Measurements from ENCODE around the gene SYTL3.
A peak's percentile ranks its signal among the peaks of the same experiment; 100 is the strongest.

The SYTL3 gene

DNA sequence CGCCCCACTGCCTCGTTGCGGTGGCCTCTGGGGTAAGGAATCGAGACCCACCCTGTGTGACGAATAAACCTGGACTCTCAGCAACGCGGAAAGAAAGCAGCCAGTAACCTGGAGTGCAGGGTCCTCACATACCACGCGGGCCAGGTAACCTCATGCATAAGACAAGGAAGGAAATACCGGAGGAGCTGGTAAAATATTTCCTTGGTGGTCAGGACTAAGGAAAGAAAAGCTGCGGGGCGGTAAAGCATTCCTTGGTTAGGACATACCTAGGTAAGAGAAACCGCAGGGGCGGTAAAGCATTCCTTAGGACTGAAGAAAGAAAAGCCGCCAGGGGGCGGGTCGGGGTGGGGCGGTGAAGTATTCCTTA is 80.7 kb downstream of the SYTL3 start:
- no peak for DNase-seq

DNA sequence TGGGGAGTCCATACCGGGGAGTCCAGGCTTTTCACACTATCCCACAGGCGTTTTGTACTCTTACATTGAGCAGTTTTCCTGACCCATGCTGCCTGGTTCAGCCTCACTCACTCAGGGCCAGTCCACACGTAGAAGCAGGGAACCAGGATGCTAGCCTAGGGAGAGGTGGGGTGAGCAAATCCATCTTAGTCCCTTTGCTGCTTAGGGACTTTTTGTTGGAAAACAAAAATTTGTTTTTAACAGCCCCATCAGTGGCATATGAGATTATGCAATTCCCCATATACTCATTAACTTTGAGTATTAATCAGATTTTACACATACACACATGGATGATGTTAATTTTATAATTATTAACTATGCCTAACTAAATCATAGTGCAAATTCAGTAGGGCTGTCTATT is 85.2 kb downstream of the SYTL3 start:
- DNase-seq, result no peak

GRCh38 chr6:158737082-158737709 is 87.3 kb downstream of the SYTL3 start:
- no peak for DNase-seq

DNA sequence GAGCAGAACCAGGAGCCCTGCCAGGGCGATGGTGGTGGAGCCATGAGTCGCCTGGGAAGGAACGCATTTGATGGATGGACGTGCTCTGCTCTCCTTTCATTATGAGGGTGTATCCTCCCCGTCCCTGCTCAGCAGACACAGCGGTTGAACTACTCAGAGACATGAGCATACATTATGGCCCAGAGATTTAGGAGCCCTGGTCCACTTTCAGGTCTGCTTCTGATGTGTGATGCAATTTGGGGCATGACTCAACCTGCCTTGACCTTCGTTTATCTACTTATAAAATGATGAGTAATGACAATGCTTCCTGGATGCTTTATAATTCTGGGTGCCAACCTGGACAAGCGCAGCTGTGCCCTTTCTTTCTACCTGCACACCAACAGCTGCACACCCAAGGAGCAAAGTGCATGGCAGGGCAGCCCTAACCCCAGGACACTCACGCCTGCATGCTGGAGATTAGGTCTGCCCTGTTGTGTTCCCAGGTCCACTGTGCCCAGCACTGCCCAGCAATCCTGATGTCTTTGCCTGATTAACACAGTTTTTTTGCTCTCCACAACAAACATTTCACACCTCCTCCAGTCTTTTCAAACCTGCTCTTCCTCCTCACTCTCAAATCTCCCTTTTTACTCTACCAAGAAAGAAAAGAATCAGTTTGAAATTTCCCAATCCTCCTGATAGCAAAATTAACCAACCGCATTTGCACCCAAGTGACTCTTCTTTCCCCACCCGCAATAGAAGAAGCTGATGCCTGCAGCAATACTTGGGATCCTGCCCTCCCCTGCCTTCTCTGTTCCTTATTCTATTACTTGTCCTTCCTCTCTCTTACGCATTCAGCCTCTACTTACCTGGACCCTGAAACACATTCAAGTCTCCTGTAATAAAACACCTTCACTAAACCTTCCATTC is 88.1 kb downstream of the SYTL3 start:
- DNase-seq, result no peak

DNA sequence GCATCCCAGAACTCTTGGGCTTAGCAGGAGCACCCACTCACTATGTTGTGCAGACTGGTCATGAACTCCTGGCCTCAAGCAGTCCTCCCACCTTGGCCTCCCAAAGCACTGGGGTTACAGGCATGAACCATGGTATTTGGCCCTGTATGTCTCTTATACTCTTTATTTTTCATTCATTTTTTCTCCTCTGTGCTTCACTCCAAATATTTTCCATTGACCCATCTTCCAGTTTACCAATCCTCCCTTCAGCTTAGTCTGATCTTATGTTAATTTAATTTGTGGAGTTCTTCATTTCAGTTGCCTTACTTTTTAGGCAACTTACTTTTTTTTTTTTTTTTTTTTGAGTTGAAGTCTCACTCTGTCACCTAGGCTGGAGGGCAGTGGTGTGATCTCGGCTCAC is 89.8 kb downstream of the SYTL3 start:
- DNase-seq, result no peak

DNA sequence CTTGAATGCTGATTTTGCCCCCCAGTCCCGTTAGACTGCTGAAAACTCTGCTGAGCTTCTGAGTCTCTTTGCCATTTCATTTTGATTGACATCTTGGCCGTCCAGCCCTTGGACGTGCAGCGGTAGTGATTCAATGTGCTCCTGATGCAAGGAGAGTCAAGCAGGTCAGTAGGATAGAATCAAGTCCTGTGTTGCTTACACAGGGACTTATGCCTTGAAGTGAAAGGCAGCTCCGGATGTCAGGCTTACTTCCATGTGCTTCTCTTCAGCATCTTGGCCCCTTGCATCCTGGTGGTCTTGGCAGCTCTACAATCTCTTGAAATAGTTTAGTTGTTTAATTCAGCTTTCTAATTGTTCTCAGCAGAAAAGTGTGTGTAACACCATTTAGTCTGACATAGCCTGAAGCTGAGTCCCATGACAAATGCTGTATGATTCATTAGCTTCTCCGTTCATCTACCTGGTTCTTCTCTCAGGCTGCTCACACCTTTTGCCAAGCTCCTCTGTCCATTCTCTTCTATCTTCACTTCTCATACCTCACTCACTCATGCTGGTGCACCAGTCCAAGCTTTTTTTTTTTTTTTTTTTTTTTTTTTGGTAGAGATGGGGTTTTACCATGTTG is 93.3 kb downstream of the SYTL3 start:
- DNase-seq, result no peak

- no peak for DNase-seq
Observed at GRCh38 chr6:158744986-158745430, 95.2 kb downstream of the SYTL3 start.

DNA sequence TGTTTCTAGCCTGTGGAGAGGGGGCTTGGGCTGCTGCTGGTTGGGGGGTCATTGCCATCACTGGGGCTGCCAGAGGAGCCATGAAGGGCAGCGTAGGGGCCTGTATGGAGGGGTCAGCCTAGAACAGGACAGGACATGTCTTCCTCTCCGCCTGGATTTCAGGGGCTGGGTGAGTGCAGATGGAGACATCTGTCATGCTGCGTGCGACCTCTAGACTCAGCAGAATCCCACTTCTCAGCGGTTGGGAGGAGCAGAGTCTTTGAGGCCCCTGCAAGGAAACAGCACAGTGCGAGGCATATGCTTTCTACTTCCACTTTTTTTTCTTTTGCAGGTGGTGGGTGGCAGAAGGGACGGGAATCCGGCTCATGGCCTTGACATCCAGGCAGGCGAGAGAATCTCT is 101.4 kb downstream of the SYTL3 start:
- DNase-seq, result no peak

DNA sequence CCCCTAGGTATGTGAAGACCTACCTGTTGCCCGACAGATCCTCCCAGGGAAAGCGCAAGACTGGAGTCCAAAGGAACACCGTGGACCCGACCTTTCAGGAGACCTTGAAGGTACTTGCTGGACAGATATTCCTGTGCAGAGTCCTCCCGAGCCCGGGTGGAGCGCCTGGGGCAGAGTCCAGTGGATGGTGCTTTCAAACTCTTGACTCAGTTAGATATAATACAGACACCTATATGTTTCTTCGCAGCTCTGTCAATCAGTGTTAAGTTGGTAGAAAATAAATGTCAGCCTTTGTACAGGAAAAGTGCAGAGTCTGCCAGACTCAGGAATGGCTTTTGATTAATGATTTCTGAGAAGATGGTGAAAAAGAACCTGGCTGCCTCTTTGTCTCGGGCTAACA is 102.1 kb downstream of the SYTL3 start:
- DNase-seq, result no peak

DNA sequence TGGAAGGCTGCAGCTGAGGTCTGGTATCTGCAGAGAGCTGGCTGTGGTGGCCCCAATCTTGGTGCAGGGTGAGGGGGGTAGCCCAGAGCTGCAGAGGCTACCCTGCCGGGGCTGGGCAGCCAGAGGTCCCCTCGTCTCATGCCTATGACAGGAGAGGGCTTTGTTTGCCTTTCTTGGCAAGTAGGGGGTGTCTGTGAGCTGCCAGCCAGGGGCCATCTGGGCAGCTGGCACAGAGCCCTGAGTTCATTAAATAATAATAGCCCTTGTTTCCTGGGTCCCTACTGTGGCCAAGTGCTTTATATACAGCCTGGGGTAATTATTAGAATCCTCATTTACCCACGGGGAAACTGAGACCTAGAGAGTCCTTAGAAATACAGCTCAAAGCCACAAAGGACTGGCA is 102.8 kb downstream of the SYTL3 start:
- DNase-seq, result peak; percentile 29 to 67

GRCh38 chr6:158753811-158754210 is 104.0 kb downstream of the SYTL3 start:
- no peak for DNase-seq

- no peak for DNase-seq
Observed at GRCh38 chr6:158754738-158755137, 104.9 kb downstream of the SYTL3 start.

DNA sequence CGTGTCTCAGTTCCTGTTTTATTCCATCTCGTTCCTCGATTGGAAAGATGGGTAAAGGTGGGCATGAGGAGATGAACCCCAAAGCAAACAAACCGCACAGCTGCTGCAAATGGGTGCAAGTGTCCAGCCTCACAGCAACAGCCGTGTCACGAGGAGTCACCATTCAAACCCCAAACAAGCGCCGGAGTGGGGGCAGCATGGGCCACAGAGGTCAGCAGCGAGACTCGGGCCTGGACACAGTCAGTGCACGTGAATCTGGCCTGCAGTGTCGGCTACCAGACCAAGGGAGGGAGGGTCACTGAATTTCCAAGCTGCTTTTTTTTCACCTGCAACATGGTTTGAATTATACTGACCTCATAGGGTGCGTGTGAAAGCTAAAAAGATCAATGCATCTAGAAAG is 105.8 kb downstream of the SYTL3 start:
- DNase-seq, result no peak

GRCh38 chr6:158756126-158756525 is 106.3 kb downstream of the SYTL3 start:
- DNase-seq, result no peak

- DNase-seq, result no peak
Observed at GRCh38 chr6:158756977-158757752, 107.3 kb downstream of the SYTL3 start.

DNA sequence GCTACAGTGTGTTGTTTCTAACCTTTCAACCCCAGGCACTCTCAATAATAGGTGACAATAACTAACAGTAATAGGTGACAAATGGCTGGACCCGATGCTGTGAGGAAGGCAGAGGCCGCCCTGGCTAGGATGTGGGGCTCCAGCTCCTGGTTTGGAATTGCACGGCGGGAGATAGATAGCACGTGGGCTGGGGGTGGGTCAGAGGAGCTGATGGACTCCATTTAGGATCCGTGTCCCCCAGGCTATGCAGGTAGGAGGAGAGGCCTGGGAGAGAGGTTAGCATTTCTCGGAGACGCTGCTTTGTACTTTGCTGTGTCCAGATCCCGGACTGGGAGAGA is 107.9 kb downstream of the SYTL3 start:
- DNase-seq, result no peak

DNA sequence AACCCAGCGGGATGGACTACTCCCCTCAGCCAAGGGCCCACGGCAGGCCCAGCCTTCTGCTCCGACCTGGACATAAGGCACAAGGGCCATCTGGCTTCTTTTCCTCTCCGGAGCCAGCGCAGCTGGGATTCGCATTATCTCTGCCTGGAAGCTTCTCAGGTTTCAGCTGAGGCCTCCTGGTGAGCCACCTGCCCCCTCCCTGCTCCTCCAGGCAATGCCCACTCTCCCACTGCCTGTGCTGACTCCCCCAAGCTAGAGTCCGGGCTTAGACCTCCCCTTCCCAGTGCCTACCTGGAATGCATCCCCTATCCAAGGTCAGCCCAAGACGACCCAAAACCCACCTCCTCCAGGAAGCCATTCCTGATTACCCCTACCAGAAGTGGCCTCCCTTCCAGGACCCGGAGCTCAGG is 108.6 kb downstream of the SYTL3 start:
- peak; percentile 44 to 63 for DNase-seq

- peak; percentile 56 to 79 for DNase-seq
Observed at GRCh38 chr6:158758941-158759479, 109.2 kb downstream of the SYTL3 start.

GRCh38 chr6:158759966-158760617 is 110.2 kb downstream of the SYTL3 start:
- no peak for DNase-seq

- DNase-seq, result no peak
Observed at GRCh38 chr6:158760618-158761250, 110.9 kb downstream of the SYTL3 start.

GRCh38 chr6:158761746-158762145 is 111.9 kb downstream of the SYTL3 start:
- no peak for DNase-seq
